Measurements from ENCODE around the gene CLTC.

CLTC gene

DNA sequence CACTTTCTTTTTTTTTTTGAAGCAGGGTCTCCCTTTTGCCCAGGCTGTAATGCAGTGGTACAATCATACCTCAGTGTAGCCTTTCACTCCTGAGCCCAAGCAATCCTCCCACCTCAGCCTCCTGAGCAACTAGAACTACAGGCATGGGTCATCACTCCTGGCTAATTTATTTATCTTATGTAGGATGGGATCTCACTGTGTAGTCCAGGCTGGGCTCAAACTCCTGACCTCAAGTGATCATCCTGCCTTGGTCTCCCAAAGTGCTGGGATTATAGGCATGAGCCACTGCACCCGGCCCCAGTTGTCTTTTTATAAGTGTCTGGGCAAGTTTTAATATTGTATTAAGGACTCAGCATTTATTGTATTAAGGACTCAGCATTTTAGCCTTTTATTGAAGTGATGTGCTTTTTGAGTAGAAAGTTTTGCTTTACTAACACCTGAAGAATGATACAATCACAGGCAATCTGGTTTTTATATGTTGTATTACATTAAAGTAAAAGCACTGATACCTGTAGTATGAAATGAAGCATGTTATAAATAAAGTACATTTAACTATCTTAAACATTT is 110.7 kb downstream of the CLTC start:
- DNase-seq, result no peak

DNA sequence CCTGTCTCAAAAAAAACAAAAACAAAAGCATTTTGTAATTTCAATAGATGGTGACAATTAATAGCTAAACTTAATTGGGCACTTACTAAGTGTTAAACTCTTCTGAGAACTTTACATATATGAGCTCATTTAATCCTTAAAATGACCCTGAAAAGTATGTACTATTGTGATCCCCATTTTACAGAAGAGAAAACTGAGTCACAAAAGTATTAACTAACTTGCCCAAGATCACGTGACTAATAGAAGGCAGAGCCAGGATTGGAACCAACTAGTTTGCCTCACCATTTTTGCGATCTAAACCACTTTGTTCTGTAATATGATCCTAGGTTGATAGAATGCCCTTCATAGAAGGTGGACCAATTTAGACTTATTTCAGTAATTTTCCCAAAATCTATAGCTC is 114.0 kb downstream of the CLTC start:
- no peak for DNase-seq

DNA sequence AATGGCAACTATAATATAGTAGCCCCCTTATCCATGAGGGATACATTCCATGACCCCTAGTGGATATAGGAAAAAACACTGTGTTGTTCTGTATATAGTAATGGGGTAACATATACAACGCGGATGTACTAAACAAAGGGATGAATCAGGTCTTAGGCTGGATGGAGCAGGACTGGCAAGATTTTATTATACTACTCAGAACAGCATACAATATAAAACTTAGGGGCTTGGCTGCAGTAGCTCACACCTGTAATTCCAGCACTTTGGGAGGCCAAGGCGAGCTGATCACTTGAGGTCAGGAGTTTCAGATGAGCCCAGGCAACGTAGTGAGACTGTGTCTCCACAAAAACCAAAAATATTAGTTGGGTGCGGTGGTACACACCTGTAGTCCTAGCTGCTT is 114.5 kb downstream of the CLTC start:
- no peak for DNase-seq

DNA sequence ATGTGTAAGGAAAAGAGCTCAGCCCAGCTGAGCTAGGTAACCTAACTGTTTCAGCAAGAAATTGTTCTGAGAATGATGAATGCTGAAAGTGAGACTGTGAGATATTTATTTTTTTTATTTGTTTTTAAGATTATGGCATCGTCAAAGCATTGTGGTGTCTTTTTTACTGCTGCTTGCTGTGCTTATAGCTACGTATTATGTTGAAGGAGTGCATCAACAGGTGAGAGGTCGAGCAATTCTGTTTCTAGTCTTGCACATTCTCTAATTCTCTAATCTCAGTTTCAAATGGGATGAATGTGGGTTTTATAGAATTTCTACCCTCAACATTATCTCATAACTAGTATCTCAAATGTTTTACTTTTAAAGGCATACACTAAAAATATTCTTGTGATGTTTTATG is 117.6 kb downstream of the CLTC start:
- no peak for DNase-seq

DNA sequence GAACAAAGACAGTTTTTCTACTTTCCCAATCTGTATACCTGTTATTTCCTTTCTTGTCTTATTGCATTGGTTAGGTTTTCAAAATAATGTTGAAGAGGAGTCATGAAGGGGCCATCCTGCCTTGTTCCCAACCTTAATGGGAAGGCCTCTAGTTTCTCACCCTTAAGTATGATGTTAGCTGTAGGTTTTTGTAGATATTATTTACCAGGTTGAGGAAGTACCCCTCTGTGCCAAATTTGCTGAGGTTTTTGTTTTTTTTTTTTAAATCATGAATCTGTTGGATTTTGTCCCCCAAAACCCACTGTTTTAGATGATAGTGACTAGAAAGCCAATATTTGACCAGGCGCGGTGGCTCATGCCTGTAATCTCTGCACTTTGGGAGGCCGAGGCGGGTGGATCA is 124.1 kb downstream of the CLTC start:
- no peak for DNase-seq

DNA sequence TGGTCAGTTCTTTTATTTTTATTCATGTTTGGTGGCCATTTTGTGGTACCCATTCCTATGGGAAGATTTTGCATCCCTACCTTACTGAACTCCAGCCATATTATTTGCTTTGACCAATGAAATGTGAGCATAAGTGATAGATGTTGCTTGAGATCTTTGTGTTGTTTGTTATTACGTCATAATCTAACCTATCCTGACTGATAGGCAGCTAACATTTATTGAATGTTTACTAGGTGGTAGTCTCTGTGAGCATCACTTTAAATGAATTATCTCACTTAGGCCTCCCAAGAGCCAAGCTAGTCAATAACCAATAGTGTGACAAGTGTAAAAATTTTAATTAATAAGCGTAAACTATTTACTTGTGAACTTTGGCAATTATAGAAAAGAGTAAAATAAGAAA is 125.3 kb downstream of the CLTC start:
- DNase-seq, result no peak
